WTC11 (cell line): ENCODE measurements around the gene SGSH. TPM values are rescaled to one million over a fixed set of nuclear protein-coding genes. Genes with fewer than 3 reads are reported as not detected.

Experiments used
- ATAC-seq: fragments of 200-7000 bp; cut with Tn5 transposase; 2 replicates; pipeline ENCODE4 v1.10.0; 2021; ENCODE audit warnings: mild to moderate bottlenecking, moderate library complexity
- CTCF ChIA-PET: fragments of 300-600 bp; sonication (Branson Sonifier 250); formaldehyde crosslinking; loops from one replicate; lab custom pipeline; 2021; ENCODE audit warnings: antibody characterized with exemption; lab: Charles Lee
- POLR2A ChIA-PET: fragments of 350-600 bp; sonication (Branson Sonifier 250); formaldehyde crosslinking; loops from one replicate; lab custom pipeline; 2021; ENCODE audit warnings: antibody characterized with exemption; lab: Charles Lee
- DNase-seq: peaks from one replicate; pipeline ENCODE4 v3.0.0; 2021; ENCODE audit warnings: low spot score
- H3K27ac Mint-ChIP-seq: 2 replicates; pipeline ENCODE4 v1.8.0; 2021; ENCODE audit warnings: mixed read lengths
- H3K27me3 Mint-ChIP-seq: 2 replicates; pipeline ENCODE4 v1.8.0; 2021; ENCODE audit warnings: low read depth, mild to moderate bottlenecking, moderate library complexity, mixed read lengths
- H3K36me3 Mint-ChIP-seq: 2 replicates; pipeline ENCODE4 v1.8.0; 2021; ENCODE audit warnings: mixed read lengths
- H3K4me1 Mint-ChIP-seq: 2 replicates; pipeline ENCODE4 v1.8.0; 2022; ENCODE audit warnings: mixed read lengths
- H3K4me3 Mint-ChIP-seq: 2 replicates; pipeline ENCODE4 v1.8.0; 2021; ENCODE audit warnings: mild to moderate bottlenecking, moderate library complexity, mixed read lengths
- H3K9me3 Mint-ChIP-seq: 2 replicates; pipeline ENCODE4 v1.8.0; 2021; ENCODE audit warnings: mixed read lengths
- CTCF ChIP-seq: fragments of 200-600 bp; IDR thresholded peaks from 2 replicates; pipeline ENCODE4 v1.8.0; 2022; ENCODE audit warnings: antibody characterized with exemption
- FOXJ3 ChIP-seq: sonication (generic); formaldehyde crosslinking; IDR thresholded peaks from 2 replicates; pipeline ENCODE4 v1.9.0; 2021; ENCODE audit warnings: missing genetic modification reagents, mild to moderate bottlenecking, borderline replicate concordance
- GABPB1 ChIP-seq: sonication (generic); formaldehyde crosslinking; IDR thresholded peaks from 2 replicates; pipeline ENCODE4 v1.8.1; 2023; ENCODE audit warnings: mild to moderate bottlenecking, missing genetic modification reagents
- HMGA2 ChIP-seq: fragments of 250-450 bp; sonication (Bioruptor Pico); IDR thresholded peaks from 2 replicates; pipeline ENCODE4 v1.4.0; 2021; ENCODE audit warnings: mild to moderate bottlenecking, moderate library complexity
- NFE2L1 ChIP-seq: sonication (generic); formaldehyde crosslinking; IDR thresholded peaks from 2 replicates; pipeline ENCODE4 v1.8.1; 2023; ENCODE audit warnings: missing genetic modification reagents
- STAT6 ChIP-seq: sonication (generic); formaldehyde crosslinking; conservative IDR thresholded peaks from 2 replicates; pipeline ENCODE4 v1.8.1; 2023; ENCODE audit warnings: mild to moderate bottlenecking, low read depth, missing genetic modification reagents, moderate library complexity
- ZNF138 ChIP-seq: sonication (generic); formaldehyde crosslinking; conservative IDR thresholded peaks from 2 replicates; pipeline ENCODE4 v1.8.1; 2022; ENCODE audit warnings: mild to moderate bottlenecking, moderate library complexity, missing genetic modification reagents
- ZNF423 ChIP-seq: fragments of 250-450 bp; sonication (Bioruptor Pico); IDR thresholded peaks from 2 replicates; pipeline ENCODE4 v2.1.2; 2022; ENCODE audit warnings: mild to moderate bottlenecking, moderate library complexity
- ZNF532 ChIP-seq: fragments of 250-450 bp; sonication (Bioruptor Pico); IDR thresholded peaks from 2 replicates; pipeline ENCODE4 v1.9.0; 2021; ENCODE audit warnings: mild to moderate bottlenecking, borderline replicate concordance
- total RNA-seq: library from RNA; stranded (reverse); gene quantifications from 3 replicates; pipeline ENCODE4 v1.2.3, GENCODE V29; 2021
- TF ChIP-seq, protein P1 (sequence below): sonication (generic); formaldehyde crosslinking; IDR thresholded peaks from 2 replicates; pipeline ENCODE4 v1.8.0; 2022; ENCODE audit warnings: mild to moderate bottlenecking, missing genetic modification reagents
- TF ChIP-seq, protein P2 (sequence below): fragments of 250-450 bp; sonication (Bioruptor Pico); IDR thresholded peaks from 2 replicates; pipeline ENCODE4 v1.9.0; 2021; ENCODE audit warnings: mild to moderate bottlenecking

SGSH gene
- total RNA-seq, 1 experiment from 2014 or later, result 27.7 TPM

- POLR2A ChIA-PET, result no interaction called here
- CTCF ChIA-PET, result interaction anchor here (0.9 to 1.9 kb wide), 4 partner anchors 39 to 197 kb away, joined by 4 to 5 read pairs (median 4); no protein-coding TSS in a partner anchor
- H3K9me3 Mint-ChIP-seq, result peaks cover 5% of the 10 kb centered on the region
Measured at GRCh38 chr17:80164185-80164584, 55.9 kb downstream of the SGSH start.

More at GRCh38 chr17:80164185-80164584, 55.9 kb downstream of the SGSH start:
- DNase-seq (no peak), ATAC-seq (no peak)
- Mint-ChIP-seq H3K36me3 (no peaks in the 10 kb centered on the region), H3K4me3 (no peak overlapping the region), H3K27ac (no peak overlapping the region), H3K27me3 (peaks cover 10% of the 10 kb centered on the region), H3K4me1 (peaks cover 28% of the 10 kb centered on the region)
- TF ChIP-seq, protein P1, sequence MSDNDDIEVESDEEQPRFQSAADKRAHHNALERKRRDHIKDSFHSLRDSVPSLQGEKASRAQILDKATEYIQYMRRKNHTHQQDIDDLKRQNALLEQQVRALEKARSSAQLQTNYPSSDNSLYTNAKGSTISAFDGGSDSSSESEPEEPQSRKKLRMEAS (CRISPR knock-in tag), result no peak
- TF ChIP-seq STAT6, result no peak
- TF ChIP-seq FOXJ3 (CRISPR knock-in tag), result no peak
- no peak for TF ChIP-seq ZNF532
- no peak for TF ChIP-seq CTCF
- no peak for TF ChIP-seq HMGA2 (CRISPR knock-in tag)
- no peak for TF ChIP-seq ZNF423 (CRISPR knock-in tag)
- TF ChIP-seq NFE2L1 (CRISPR knock-in tag), result no peak
- TF ChIP-seq ZNF138, result no peak
- TF ChIP-seq GABPB1, result no peak
- TF ChIP-seq, protein P2, sequence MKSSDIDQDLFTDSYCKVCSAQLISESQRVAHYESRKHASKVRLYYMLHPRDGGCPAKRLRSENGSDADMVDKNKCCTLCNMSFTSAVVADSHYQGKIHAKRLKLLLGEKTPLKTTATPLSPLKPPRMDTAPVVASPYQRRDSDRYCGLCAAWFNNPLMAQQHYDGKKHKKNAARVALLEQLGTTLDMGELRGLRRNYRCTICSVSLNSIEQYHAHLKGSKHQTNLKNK, result no peak
